A549 (cell line): ENCODE data around the gene KLK11.

Experiments used
- CBX2 ChIP-seq: fragments of 200-600 bp; sonication (generic); IDR thresholded peaks from 2 replicates; pipeline ENCODE4 v1.6.1; 2016; ENCODE audit warnings: low read depth, mild to moderate bottlenecking, borderline replicate concordance
- CEBPB ChIP-seq, 2 experiments: fragments of >200 bp in 1 of 2; sonication (Bioruptor Twin) in 1 of 2; formaldehyde crosslinking in 1 of 2; IDR thresholded peaks; 2 replicates each; pipeline ENCODE4 v1.6.1; 2012 to 2016
- CTCF ChIP-seq: fragments of >200 bp; sonication (Bioruptor Twin); formaldehyde crosslinking; IDR thresholded peaks from 3 replicates; pipeline ENCODE4 v1.5.1; 2016
- EP300 ChIP-seq, 2 experiments: fragments of >200 bp; sonication (Bioruptor Twin); formaldehyde crosslinking; IDR thresholded peaks; 2 replicates in 1 of 2; 3 replicates in 1 of 2; pipeline ENCODE4 v1.6.1; 2016 to 2017
- HES2 ChIP-seq: fragments of >200 bp; sonication (Bioruptor Twin); formaldehyde crosslinking; IDR thresholded peaks from 2 replicates; pipeline ENCODE4 v1.6.1; 2016
- HMGXB4 ChIP-seq: fragments of 250-450 bp; sonication (Bioruptor Pico); IDR thresholded peaks from 2 replicates; pipeline ENCODE4 v1.5.0; 2021; ENCODE audit warnings: mild to moderate bottlenecking, moderate library complexity, borderline replicate concordance
- POLR2A ChIP-seq: IDR thresholded peaks from 2 replicates; pipeline ENCODE4 v1.6.1; 2012; ENCODE audit warnings: mild to moderate bottlenecking, low read length
- RAD21 ChIP-seq, 2 experiments: fragments of >200 bp in 1 of 2; sonication (Bioruptor Twin) in 1 of 2; formaldehyde crosslinking in 1 of 2; IDR thresholded peaks in 1 of 2; conservative IDR thresholded peaks in 1 of 2; 2 replicates in 1 of 2; 3 replicates in 1 of 2; pipeline ENCODE4 v1.6.1; 2012 to 2018; ENCODE audit warnings: inconsistent platforms in 1 of 2

GRCh38 chr19:50975766-50976165 lies 50.6 kb downstream of the KLK11 start:
- TF ChIP-seq POLR2A (no peak), CTCF (no peak), HES2 (no peak), HMGXB4 (CRISPR knock-in tag) (no peak), RAD21 (conservative IDR thresholded peaks at IDR 0.05 in 1 of 2, IDR thresholded peaks at IDR 0.05 in 1 of 2) (no peak), CEBPB (IDR thresholded peaks at IDR 0.05) (no peak), EP300 (IDR thresholded peaks at IDR 0.05) (no peak), CBX2 (no peak)
